ENCODE measurements around the gene IRX4. TPM values are rescaled to one million over a fixed set of nuclear protein-coding genes. Genes with fewer than 3 reads are reported as not detected.

The IRX4 gene
- total RNA-seq, 1 donor from 2014 or later = not detected

GRCh38 chr5:1836891-1837880, 45.5 kb downstream of the IRX4 start:
- H3K4me3 ChIP-seq (ENCODE audit: low read depth, low read length) = no peak overlapping the region
- no peak for DNase-seq (ENCODE audit: low read depth)
- TF ChIP-seq CTCF (conservative IDR thresholded peaks at IDR 0.05; ENCODE audit: low read depth, low read length) = no peak

GRCh38 chr5:1836176-1836890, 46.4 kb downstream of the IRX4 start:
- no peak for DNase-seq (ENCODE audit: low read depth)
- TF ChIP-seq CTCF (conservative IDR thresholded peaks at IDR 0.05; ENCODE audit: low read depth, low read length) = no peak
- no peak overlapping the region for H3K4me3 ChIP-seq (ENCODE audit: low read depth, low read length)

- DNase-seq (ENCODE audit: low read depth) = no peak
- no peak for TF ChIP-seq CTCF (conservative IDR thresholded peaks at IDR 0.05; ENCODE audit: low read depth, low read length)
- no peak overlapping the region for H3K4me3 ChIP-seq (ENCODE audit: low read depth, low read length)
These were observed 47.3 kb downstream of the IRX4 start for GRCh38 chr5:1835431-1835830.

GRCh38 chr5:1834721-1835429, 47.9 kb downstream of the IRX4 start:
- TF ChIP-seq CTCF (conservative IDR thresholded peaks at IDR 0.05; ENCODE audit: low read depth, low read length) = no peak

GRCh38 chr5:1834022-1834551, 48.6 kb downstream of the IRX4 start:
- TF ChIP-seq CTCF (conservative IDR thresholded peaks at IDR 0.05; ENCODE audit: low read depth, low read length) = no peak
- DNase-seq (ENCODE audit: low read depth) = no peak
- no peak overlapping the region for H3K4me3 ChIP-seq (ENCODE audit: low read depth, low read length)

More at GRCh38 chr5:1834721-1835429, 47.9 kb downstream of the IRX4 start:
- no peak overlapping the region for H3K4me3 ChIP-seq (ENCODE audit: low read depth, low read length)
- no peak for DNase-seq (ENCODE audit: low read depth)

- no peak overlapping the region for H3K4me3 ChIP-seq (ENCODE audit: low read depth, low read length)
- no peak for TF ChIP-seq CTCF (conservative IDR thresholded peaks at IDR 0.05; ENCODE audit: low read depth, low read length)
These were observed 49.3 kb downstream of the IRX4 start for GRCh38 chr5:1833264-1834021.

More at GRCh38 chr5:1833264-1834021, 49.3 kb downstream of the IRX4 start:
- DNase-seq (ENCODE audit: low read depth) = no peak

Measured in epithelial cell of proximal tubule (primary cell).